GM12875 (cell line): ENCODE data around the gene SORCS1.

Source experiments
- H3K4me3 ChIP-seq: one replicate; pipeline ENCODE4 v1.5.1; 2011; ENCODE audit warnings: low read depth, low read length, control low read depth
- CTCF ChIP-seq: IDR thresholded peaks from 2 replicates; pipeline ENCODE4 v1.5.1; 2011; ENCODE audit warnings: low read depth, mild to moderate bottlenecking, control low read depth, inconsistent platforms, low read length, moderate library complexity, borderline replicate concordance; ENCODE audit not compliant: insufficient read depth

Gene SORCS1

GRCh38 chr10:107085665-107086525 lies 78.6 kb downstream of the SORCS1 start:
- TF ChIP-seq CTCF = no peak
- no peak overlapping the region for H3K4me3 ChIP-seq

GRCh38 chr10:107083388-107084009 lies 81.0 kb downstream of the SORCS1 start:
- no peak overlapping the region for H3K4me3 ChIP-seq
- no peak for TF ChIP-seq CTCF

- TF ChIP-seq CTCF = no peak
- no peak overlapping the region for H3K4me3 ChIP-seq
Observed at GRCh38 chr10:107081644-107082043, 82.9 kb downstream of the SORCS1 start.

- H3K4me3 ChIP-seq = no peak overlapping the region
- TF ChIP-seq CTCF = no peak
Observed at GRCh38 chr10:107075117-107075516, 89.4 kb downstream of the SORCS1 start.

- no peak for TF ChIP-seq CTCF
- no peak overlapping the region for H3K4me3 ChIP-seq
Observed at GRCh38 chr10:107072786-107073185, 91.7 kb downstream of the SORCS1 start.

GRCh38 chr10:107072028-107072427 lies 92.5 kb downstream of the SORCS1 start:
- TF ChIP-seq CTCF = no peak
- no peak overlapping the region for H3K4me3 ChIP-seq

- TF ChIP-seq CTCF = no peak
- no peak overlapping the region for H3K4me3 ChIP-seq
Observed at GRCh38 chr10:107071301-107071700, 93.2 kb downstream of the SORCS1 start.
